Stimulated activated CD8-positive, alpha-beta memory T cell treated with anti-CD3 and anti-CD28 coated beads, Interleukin-4, amount 100 ng/mL, for 1 hour (primary cell): Measurements from ENCODE around the gene CDC25C.
A peak's percentile ranks its signal among the peaks of the same experiment; 100 is the strongest.

Experiments
- DNase-seq, 2 donors: peaks; one replicate each; pipeline ENCODE4 v3.0.0-alpha.2; 2020; ENCODE audit warnings: low read depth in 2 of 2, low spot score in 1 of 2

CDC25C gene

DNA sequence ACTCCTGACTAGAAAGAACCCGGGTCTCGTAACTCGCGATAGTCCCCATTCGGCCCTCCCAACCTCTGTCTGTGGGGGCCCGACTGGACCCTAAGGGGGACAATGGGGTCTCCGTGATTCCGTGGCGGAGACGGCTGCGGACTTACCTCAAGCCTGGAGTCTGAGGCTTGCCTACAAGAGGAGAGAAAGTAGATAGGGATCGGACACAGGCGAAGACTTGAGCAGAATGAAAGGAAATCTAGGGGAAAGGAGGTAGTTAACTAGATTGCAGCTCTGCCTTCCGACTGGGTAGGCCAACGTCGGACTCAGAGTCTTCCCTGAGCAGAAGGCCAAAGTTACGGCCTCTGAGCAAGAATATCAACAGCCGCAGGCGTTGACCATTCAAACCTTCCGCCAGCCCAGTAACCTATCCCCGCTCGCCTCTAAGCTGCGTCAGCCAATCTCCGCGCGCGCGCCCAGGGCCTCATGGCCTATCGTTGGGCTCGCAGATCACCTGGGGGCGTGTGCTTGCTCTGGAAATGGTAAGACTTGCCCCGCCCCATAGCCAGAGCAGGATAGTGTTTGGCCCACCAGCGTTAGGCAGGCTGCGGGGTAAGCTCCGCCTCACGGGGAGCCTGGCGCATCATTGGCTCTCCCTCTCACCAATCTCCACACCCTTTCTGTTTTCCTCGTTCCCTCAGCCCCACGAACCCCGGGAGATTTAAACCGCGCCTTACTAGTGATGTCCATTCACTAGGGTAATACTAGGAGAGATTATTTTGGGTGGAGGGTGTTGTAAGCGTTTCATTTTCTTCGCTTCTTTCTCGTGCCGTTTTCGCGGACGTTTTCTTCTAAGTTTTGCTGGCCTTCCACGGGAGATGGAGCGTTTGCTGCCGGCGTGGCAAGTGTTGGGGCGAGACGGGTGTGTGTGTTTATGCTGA is at the start of gene CDC25C:
TSS of gene CDC25C (minus strand) at position 356 of the 920 bp plus-strand sequence. CDS start 624 bp downstream, outside the sequence.
- peak; percentile 86 to 92 for DNase-seq

DNA sequence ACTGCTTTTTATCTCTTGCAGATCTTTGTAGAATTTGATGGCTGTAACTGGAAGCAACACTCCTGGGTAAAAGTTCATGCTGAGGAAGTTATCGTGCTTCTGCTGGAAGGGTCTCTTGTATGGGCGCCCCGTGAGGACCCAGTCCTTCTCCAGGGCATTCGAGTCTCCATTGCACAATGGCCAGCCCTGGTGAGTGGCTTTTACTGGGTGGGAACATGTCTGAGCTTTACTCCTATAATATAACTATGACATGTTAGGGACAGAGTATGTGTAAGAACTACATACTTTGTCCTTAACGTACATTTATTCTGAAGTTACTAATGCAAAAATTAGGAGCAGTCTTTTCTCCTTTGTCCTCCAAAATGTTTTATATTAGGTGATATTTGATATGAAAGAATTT is 41.0 kb upstream of the CDC25C start:
- DNase-seq = no peak

DNA sequence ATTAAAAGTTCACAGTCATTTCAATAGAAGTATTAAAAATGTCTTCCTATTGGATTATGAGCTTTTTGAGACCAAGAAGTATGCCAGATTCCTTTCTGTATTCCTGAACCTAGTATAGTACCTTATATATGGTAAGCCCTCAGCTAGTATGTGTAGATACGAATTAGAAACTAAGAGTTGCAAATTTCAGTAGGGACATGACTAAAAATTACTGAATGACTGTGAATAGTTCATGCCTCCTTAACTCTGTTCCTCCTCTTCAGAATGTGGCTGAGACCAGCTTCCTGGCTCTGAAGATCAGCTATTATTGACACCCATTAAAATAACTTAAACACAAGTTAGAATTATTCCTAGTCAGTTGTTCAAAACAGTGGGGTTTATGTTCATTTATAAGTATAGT is 40.6 kb upstream of the CDC25C start:
- DNase-seq = no peak

DNA sequence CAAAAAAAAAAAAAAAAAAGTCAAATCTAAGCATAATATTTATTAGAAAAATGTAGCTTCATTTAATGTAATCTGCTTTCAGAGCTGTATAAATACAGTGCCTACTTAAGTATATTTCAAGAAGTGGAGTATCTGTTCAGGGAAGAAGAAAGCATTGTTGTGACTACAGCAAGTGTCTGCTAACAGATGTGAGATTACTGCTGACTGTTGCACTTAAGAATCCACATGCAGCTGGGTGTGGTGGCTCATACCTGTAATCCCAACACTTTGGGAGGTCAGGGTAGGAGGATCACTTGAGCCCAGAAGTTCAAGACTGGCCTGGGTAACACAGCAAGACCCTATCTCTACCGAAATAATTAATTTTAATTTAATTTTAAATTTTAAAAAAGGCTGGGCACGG is 39.9 kb upstream of the CDC25C start:
- no peak for DNase-seq

DNA sequence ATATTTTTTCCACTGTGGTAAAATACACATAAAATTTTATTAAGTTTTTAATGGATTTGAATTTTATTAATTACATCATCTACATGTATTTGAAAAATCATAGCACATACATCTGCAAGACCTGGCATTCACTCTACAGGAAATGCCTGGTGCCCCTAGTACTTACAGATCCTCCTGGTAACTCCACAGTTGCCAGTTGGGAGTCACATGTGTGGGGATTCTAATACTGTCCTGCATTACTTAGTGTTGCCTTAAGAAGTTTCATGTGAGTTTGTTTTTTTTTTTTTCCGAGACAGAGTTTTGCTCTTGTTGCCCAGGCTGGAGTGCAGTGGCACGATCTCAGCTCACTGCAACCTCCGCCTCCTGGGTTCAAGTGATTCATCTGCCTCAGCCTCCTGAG is 38.9 kb upstream of the CDC25C start:
- DNase-seq = no peak

DNA sequence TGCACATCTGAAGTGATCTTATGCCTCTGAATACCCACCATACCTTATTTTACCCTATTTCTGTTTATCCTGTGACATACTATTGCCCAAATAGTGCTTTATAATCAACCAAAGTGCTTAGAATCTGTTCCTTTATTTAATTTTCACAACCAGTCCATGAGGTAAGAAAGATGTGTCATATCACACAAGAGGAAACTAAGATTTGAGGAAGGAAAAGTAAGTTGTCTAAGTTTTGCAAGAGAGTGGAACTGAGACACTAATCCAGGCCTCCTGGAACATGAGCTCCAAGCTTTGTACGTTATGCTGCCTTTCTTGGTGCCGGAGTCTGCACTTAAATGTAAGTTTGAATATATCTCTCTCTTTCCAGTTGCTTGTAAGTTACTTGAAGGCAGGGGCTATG is 38.1 kb upstream of the CDC25C start:
- DNase-seq = no peak

DNA sequence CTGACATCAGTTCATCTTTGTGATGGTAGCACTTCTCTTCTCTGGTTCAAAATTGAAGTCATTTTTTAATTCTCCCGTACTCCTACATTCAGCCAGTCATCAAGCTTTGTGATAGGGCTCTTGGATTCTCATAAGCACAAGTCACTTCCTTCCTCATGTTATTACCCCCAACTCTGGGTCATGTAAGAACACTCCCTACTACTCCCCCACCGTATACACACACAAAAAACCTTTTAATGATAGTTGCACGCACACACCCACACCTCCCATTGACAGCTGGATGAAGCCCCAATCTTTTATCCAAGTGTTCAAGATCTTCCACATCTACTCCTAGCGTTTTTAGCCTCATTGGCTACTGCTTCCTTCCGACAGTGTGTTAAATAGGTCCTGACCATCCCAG is 37.7 kb upstream of the CDC25C start:
- DNase-seq = no peak

DNA sequence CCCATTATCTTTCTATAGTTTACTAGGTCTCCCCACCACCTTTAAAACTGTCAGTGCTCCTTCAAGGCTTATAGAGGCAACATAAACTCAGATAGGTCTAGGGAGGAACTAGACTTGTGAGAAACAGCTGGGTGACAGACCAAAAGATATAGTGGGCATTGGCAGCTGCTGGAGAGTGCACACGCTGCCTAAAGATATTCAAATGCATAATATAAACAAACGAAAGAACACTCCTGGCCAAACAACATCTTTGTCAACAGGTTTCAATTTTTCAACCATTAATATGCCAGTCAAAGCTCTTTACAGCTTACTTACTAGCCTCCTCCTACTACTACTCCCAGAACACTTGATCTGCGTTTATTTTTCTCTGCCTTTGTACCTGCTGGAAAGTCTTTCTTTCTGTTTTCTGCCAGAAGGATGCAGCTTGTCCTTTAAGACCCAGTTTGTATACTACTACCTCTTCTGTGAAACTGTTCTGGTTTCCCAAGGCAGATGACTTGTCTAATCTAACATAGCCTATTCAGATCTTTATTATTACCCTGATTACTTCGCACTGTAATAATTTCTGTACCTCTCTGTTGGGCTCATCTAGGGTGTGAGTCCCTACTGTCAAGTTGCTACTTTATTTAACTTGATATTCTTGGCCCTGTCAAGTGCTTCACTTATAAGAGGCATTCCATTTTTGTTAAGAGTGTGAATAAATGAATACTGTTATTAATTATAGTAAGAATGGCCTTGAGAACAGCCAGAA is 35.2 kb upstream of the CDC25C start:
- no peak for DNase-seq

DNA sequence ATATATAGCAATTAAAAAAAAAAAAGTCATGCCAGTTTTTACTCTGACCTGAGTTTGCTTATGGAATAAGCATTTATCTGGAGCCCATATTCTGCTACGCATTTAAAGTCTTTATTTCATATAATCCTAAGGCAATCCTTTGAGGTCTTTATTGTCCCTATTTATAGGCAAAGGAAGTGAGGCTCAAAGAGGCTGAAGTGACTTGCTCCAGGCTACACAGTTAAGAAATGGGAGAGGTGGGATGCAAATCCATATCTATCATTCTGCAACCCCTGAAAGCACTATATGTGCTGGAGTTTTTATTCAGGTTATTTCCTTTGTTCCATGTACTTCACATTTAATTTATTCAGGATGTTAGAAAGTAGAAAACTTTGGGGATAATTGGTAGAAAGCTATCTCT is 33.0 kb upstream of the CDC25C start:
- DNase-seq = no peak

DNA sequence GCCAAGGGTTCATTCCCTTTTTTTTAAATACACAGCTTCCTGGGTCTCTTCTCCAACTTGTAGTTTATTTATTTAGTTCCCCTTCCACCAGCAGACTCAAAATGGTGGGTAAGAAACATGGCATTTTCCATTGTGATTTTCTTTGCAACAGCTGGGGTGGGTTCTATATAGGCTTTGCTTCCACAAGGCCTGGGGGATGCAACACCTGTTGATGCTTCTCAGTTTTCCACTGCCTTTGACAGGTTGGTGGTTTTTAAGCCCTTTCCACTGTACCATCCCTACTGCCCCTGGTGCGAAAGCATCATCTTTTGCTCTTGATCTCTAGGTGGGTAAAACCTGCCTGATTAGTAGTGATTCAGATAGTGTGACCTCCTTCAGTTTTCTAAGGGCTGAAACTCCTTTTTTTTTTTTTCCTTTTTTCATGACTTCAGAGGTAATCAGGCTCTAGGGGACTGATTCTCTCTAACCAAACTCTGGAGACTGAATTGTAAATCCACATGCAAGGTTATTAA is 29.4 kb upstream of the CDC25C start:
- no peak for DNase-seq

DNA sequence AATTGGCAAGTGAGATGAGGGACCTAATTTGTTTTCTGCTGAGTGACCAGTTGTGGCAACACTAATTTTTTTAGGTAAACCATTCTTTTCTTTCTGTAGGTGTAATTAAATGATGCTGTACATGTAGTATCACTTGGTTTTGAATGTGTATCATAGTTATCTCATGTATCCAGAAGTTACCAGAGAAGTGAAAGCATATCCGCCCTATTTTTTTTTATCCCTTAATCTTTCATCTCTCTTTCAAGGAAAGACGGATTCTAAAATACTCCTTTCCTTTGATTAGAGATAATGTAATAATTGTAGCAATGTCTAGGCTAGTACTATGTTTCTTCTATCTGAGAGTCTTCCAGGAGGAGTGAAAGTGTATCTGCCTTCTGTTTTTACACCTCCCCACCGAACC is 28.0 kb upstream of the CDC25C start:
- DNase-seq = no peak

DNA sequence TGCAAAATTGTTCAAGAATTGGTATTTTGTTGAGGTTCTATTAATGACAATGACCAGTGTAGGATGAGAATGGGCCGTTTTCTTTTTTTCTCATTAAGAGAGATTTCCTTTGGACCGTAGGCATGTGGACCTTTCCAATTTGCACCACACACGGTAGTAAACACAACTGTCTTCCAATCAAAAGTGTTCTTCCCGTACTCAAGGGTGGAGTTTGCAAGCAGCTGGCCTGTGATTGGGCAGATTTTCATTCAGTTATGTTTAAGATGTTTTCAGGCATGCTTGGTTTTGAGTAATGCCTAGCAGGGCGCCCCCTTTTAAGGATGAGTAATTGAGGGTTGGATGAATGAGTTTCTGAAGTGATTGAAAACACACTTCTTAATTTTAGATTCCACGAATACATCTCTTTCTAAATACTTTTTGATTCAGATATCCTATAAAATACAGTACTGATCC is 23.3 kb upstream of the CDC25C start:
- DNase-seq = no peak

DNA sequence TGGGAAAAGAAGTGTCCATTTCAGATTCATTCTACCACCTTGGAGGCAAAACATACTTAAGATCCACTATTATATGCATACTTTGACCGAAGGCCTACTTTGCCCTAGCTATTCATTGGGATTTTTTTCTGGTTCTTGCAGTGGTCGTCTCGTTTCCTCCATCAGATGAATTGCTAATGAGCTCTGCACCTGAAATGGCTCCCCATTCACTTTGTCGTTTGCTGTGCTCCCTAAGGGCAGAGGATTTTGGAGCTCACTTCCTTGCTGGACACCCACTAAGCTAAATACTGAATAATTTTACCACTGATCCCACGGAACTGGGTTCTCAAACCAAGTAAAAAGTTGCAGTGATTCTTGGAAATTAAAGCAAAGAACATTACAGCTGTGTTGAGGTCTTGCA is 22.8 kb upstream of the CDC25C start:
- DNase-seq = no peak

DNA sequence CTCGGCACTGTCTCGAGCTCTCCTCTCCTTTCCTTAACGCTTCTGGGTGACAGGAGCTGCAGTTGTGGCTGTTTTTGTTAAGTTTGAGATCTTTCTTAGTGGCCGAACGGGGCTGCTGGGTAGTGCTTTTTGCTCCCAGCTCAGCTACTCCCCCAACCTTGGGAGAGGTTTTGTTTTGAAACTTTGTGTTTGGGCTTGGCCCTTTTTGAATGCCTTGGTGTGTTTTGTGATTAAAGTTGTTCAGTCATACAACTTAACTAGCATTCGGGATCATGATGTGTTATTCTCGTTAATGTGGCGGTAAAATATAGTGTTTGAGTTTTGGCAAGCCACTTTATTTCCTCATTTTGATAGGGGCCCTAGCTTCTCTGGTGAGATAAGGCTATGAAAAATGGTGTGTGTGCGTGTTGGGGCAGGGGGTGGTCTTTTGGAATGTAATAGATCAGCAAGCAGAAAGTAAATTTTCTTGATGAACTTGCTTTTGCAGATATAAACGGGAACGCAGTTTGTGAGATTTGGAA is 22.0 kb upstream of the CDC25C start:
- DNase-seq = no peak

DNA sequence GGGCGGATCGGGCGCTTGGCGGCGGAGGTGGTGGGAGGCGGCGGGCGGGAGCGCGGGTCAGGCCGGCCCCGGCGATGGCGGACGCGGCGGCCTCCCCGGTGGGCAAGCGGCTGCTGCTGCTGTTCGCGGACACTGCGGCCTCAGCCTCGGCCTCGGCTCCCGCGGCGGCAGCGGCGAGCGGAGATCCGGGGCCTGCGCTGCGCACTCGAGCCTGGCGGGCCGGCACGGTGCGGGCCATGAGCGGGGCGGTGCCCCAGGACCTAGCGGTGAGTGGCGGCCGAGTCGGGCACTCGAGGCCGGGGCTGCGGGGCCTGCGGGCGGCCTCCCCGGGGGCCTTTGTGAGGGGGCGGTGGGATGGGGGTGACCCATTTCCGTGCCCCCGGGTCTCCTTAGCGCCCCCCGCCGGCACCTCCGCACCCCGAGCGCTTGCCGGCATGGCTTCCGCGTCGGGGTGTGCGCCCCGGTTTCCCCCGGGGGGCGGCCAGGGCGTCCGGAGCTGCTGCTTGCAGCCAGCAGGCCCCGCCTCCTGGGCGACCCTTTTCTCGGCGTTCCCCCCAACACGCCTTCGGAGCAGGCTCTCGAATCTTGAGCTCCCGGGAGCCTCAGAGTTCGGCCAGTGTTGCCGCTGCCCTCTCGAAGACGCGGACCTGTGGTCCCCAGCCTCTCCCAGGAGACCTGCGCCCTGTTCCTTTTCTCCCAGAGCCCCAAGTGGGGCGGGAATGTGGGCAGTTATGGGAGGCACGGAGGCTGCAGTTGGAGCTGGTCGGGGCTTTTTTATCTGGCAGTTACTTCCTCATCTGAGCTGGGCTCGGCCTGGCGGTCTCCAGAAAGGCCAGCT is 21.3 kb upstream of the CDC25C start:
- peak; percentile 25 to 47 for DNase-seq

DNA sequence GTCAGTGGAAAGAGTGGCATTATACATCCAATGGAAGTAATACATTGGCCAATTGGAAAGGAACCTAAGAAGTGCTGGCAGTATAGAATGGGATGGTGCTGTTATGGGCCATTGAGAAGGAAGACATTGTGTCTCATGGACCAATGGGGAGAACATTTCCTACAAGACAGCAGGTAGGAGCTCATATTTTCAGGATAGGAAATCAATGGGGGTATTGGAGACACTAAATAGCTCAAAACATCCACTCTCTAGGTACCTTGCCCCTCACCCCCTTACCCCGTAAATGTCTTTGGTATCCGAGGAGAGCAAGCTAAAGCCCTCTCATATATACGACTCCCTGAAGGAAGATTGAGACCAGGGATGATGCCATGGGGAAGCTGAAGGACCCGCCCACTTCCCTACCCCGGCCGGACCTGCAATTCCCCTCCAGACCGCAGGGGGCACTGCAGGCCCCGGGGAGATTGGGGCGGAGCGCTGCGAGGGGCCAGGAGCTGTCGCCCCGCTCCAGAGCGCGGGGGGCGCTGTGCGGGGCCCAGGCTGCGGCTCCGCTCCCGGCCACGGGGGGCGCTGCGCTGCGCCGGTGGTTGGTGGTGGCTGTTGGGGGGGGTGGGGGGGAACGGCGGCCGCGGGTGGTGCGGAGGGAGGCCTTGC is 20.6 kb upstream of the CDC25C start, which contains the start of gene KDM3B:
TSS of gene KDM3B (plus strand) at position 615 of the 651 bp plus-strand sequence. CDS start 111 bp downstream, outside the sequence.
- peak; percentile 75 to 82 for DNase-seq

DNA sequence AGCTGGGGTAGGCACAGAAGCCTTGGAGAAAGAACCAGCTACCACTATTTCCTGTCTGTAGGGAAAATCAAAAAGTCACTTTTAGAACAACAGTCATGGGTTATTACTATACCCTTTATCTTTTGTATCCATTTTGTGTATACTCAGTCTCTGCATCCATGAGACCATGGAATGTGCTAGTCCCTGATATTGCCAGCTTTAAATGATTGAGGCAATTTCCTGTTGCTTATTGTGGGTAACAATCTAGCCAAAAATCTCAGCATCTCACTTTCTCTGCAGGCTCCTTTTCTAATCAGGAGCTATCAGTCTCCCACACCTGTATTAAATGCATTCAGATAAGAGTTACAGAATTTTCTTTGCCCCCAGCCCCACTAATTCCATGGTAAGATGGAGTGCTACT is 19.9 kb upstream of the CDC25C start:
- DNase-seq = no peak

DNA sequence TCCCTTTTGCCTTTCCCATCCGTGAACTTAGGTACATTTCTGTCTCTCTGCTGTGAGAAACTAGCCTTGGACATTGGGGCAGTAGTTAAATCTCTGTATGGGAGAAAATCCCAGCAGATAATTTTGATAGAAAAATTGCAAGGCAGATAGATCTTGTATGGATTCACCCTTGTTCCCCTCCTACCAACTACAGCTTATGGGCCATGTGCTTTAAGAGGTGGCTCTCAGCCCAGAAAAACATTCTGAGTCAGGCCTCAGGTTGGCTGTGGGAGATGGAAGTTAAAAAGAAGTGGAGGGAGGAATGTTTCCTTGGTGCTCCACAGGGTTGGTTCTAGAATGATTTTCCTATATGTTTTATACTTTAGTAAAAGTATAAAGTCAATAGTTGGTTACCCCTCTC is 19.5 kb upstream of the CDC25C start:
- DNase-seq = no peak

DNA sequence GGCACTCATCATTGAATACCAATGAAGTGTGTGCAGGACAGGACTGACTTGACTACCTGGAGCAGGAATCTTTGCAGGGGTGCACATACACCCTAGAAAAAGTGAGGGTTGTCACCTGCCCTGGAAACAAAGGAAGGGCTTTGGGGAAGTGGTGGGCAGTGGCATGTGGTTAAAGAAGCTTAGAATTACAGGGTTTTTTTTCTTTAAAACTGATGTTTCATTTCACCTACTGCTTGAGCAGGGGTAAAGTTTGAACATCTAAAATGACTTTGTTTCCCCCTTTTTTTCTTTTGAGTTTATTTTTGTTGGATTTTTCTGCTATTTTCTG is 18.9 kb upstream of the CDC25C start:
- no peak for DNase-seq

DNA sequence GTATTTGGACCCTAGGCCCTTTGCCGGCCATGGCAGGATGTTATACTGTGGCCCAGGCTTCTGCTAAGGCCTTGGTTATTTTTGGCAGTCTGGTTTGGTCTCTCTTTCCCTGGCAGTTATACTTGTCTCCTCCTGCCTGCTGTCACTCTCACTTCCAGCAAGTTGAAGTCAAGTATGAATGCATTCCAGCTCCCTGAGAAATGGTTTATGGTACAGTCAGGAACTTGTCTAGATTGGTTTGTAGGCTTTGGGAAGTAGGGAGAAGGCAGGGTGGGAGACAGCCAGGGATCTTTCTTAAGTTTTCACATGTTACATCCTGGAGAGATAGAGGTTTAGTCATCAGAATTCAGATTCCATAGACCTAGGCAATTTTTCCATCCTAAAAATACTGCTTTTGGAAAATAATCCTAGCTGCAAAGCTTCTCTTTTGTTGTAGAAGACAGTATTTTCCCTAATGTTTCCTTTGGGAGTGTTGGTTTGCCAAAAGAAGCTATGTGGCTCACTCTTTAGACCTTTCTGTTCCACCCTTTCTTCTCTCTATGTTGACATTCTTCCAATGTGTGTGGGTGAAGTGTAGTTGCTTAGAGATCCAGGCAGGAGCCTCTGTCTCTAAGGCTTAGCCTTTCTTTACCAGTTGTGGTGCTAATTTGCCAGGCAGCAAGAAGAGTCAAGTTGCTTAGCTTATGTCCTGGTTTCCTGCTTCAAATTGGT is 18.4 kb upstream of the CDC25C start:
- no peak for DNase-seq
